PC-3 (cell line): ENCODE measurements around the gene RGS7.

ENCODE experiments used
- EZH2 ChIP-seq: fragments of 300-600 bp; sonication (generic); IDR thresholded peaks from one replicate; pipeline ENCODE4 v1.6.1; 2017; ENCODE audit warnings: antibody characterized with exemption, mild to moderate bottlenecking, low read length; ENCODE audit not compliant: unreplicated experiment
- TF ChIP-seq, protein P1 (sequence below): fragments of 300-600 bp; sonication (generic); conservative IDR thresholded peaks from 2 replicates; pipeline ENCODE4 v1.5.1; 2017; ENCODE audit warnings: antibody characterized with exemption, low read depth, mild to moderate bottlenecking, low read length

GRCh38 chr1:241215683-241216082, 141.3 kb downstream of the RGS7 start:
- TF ChIP-seq, protein P1, sequence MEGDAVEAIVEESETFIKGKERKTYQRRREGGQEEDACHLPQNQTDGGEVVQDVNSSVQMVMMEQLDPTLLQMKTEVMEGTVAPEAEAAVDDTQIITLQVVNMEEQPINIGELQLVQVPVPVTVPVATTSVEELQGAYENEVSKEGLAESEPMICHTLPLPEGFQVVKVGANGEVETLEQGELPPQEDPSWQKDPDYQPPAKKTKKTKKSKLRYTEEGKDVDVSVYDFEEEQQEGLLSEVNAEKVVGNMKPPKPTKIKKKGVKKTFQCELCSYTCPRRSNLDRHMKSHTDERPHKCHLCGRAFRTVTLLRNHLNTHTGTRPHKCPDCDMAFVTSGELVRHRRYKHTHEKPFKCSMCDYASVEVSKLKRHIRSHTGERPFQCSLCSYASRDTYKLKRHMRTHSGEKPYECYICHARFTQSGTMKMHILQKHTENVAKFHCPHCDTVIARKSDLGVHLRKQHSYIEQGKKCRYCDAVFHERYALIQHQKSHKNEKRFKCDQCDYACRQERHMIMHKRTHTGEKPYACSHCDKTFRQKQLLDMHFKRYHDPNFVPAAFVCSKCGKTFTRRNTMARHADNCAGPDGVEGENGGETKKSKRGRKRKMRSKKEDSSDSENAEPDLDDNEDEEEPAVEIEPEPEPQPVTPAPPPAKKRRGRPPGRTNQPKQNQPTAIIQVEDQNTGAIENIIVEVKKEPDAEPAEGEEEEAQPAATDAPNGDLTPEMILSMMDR = no peak
- TF ChIP-seq EZH2 = no peak
